Mucosa of gallbladder (tissue), 1 donor: ENCODE data around the gene TRIM27. TPM values are rescaled to one million over a fixed set of nuclear protein-coding genes. Genes with fewer than 3 reads are reported as not detected.
A peak's percentile ranks its signal among the peaks of the same experiment; 100 is the strongest.
"Not testable (repeated sequence)": the region's sequence is repeated elsewhere in the genome, so short reads cannot be mapped to it uniquely, and the experiment has no call there.

Experiments used
- DNase-seq: peaks from one replicate; pipeline ENCODE4 v3.0.0-alpha.2; 2020; ENCODE audit warnings: low spot score
- total RNA-seq: library from RNA; stranded (reverse); gene quantifications from one replicate; pipeline ENCODE4 v1.2.1, GENCODE V29; 2021
- donor health status: DM: no; HTN: no; CAD: no.

Gene TRIM27
- 42.4 TPM for total RNA-seq

GRCh38 chr6:28923318-28924102 is at the start of gene TRIM27:
Gene TRIM27 (minus strand): TSS chr6:28923985. CDS start chr6:28923632, 353 bp downstream.
- DNase-seq, result peak; percentile 87

- DNase-seq, result not testable (repeated sequence)
Measured at GRCh38 chr6:28970056-28970455, 46.3 kb upstream of the TRIM27 start.

GRCh38 chr6:28969129-28969528 is 45.3 kb upstream of the TRIM27 start:
- no peak for DNase-seq

GRCh38 chr6:28968476-28968875 is 44.7 kb upstream of the TRIM27 start:
- DNase-seq, result no peak

- DNase-seq, result no peak
Measured at GRCh38 chr6:28965706-28966105, 41.9 kb upstream of the TRIM27 start.

- DNase-seq, result no peak
Measured at GRCh38 chr6:28960846-28961500, 37.2 kb upstream of the TRIM27 start.

- DNase-seq, result not testable (repeated sequence)
Measured at GRCh38 chr6:28958561-28959243, 34.9 kb upstream of the TRIM27 start.

GRCh38 chr6:28957795-28958314 is 34.1 kb upstream of the TRIM27 start:
- DNase-seq, result not testable (repeated sequence)

GRCh38 chr6:28956331-28956730 is 32.5 kb upstream of the TRIM27 start:
- DNase-seq, result no peak

- DNase-seq, result no peak
Measured at GRCh38 chr6:28953585-28954258, 29.9 kb upstream of the TRIM27 start.

GRCh38 chr6:28953039-28953584 is 29.3 kb upstream of the TRIM27 start:
- DNase-seq, result peak; percentile 40

- DNase-seq, result not testable (repeated sequence)
Measured at GRCh38 chr6:28949656-28950195, 25.9 kb upstream of the TRIM27 start.

- no peak for DNase-seq
Measured at GRCh38 chr6:28948782-28949486, 25.1 kb upstream of the TRIM27 start.

GRCh38 chr6:28947831-28948270 is 24.1 kb upstream of the TRIM27 start:
- DNase-seq, result no peak

- no peak for DNase-seq
Measured at GRCh38 chr6:28947067-28947765, 23.4 kb upstream of the TRIM27 start.

GRCh38 chr6:28945349-28945748 is 21.6 kb upstream of the TRIM27 start:
- no peak for DNase-seq

GRCh38 chr6:28944412-28944865 is 20.7 kb upstream of the TRIM27 start:
- DNase-seq, result peak; percentile 60

GRCh38 chr6:28943557-28944411 is 20.0 kb upstream of the TRIM27 start:
- peak; percentile 73 for DNase-seq

GRCh38 chr6:28943223-28943556 is 19.4 kb upstream of the TRIM27 start:
- no peak for DNase-seq
